BE2C (cell line): ENCODE data around the gene HCFC1.

Experiments used
- DNase-seq: peaks from one replicate; pipeline ENCODE4 v3.0.0-alpha.2; 2020
- H3K27me3 ChIP-seq: fragments of 250-450 bp; sonication (Bioruptor Pico); 2 replicates; pipeline ENCODE4 v1.5.1; 2020; ENCODE audit warnings: mild to moderate bottlenecking
- H3K36me3 ChIP-seq: fragments of 250-450 bp; sonication (Bioruptor Pico); 2 replicates; pipeline ENCODE4 v1.5.1; 2020; ENCODE audit warnings: mild to moderate bottlenecking
- H3K4me1 ChIP-seq: fragments of 250-450 bp; sonication (Bioruptor Pico); 2 replicates; pipeline ENCODE4 v1.5.1; 2020
- H3K4me3 ChIP-seq: 2 replicates; pipeline ENCODE4 v1.5.1; 2011; ENCODE audit warnings: low read depth, low read length
- H3K9me3 ChIP-seq: fragments of 250-450 bp; sonication (Bioruptor Pico); 2 replicates; pipeline ENCODE4 v1.5.1; 2020
- CTCF ChIP-seq: IDR thresholded peaks from 2 replicates; pipeline ENCODE4 v1.5.1; 2012; ENCODE audit warnings: mild to moderate bottlenecking, low read depth, low read length

Gene HCFC1

GRCh38 chrX:153897899-153898298, 73.7 kb downstream of the HCFC1 start:
- H3K4me3 ChIP-seq = no peak overlapping the region
- H3K36me3 ChIP-seq = no peaks in the 10 kb centered on the region
- no peaks in the 10 kb centered on the region for H3K9me3 ChIP-seq
- H3K4me1 ChIP-seq = peaks cover 18% of the 10 kb centered on the region
- H3K27me3 ChIP-seq = no peaks in the 10 kb centered on the region
- DNase-seq = no peak
- TF ChIP-seq CTCF = no peak
